Measurements from ENCODE around the gene PLAA. TPM values are rescaled to one million over a fixed set of nuclear protein-coding genes. Genes with fewer than 3 reads are reported as not detected.

The PLAA gene
- total RNA-seq, 1 donor, result 38.1 TPM

- Histone ChIP-seq H3K4me3 (ENCODE audit: low read length) (no peak overlapping the region), H3K4me1 (ENCODE audit: insufficient read depth, low read length) (peaks cover 26% of the 10 kb centered on the region), H3K9me3 (ENCODE audit: low read depth, low read length) (no peaks in the 10 kb centered on the region), H3K27me3 (ENCODE audit: insufficient read depth, low read length) (no peaks in the 10 kb centered on the region)
Observed at GRCh38 chr9:26949637-26950069, 2.6 kb upstream of the PLAA start.

GRCh38 chr9:26947736-26948135 is 694 bp upstream of the PLAA start:
- H3K4me3 ChIP-seq (ENCODE audit: low read length), result peak overlapping the region; percentile 97

GRCh38 chr9:26945591-26945990 is 1.5 kb downstream of the PLAA start:
- Histone ChIP-seq H3K4me1 (ENCODE audit: insufficient read depth, low read length) (peaks cover 30% of the 10 kb centered on the region), H3K4me3 (ENCODE audit: low read length) (no peak overlapping the region), H3K9me3 (ENCODE audit: low read depth, low read length) (no peaks in the 10 kb centered on the region), H3K27me3 (ENCODE audit: insufficient read depth, low read length) (no peaks in the 10 kb centered on the region)

More at GRCh38 chr9:26947736-26948135, 694 bp upstream of the PLAA start:
- no peaks in the 10 kb centered on the region for H3K9me3 ChIP-seq (ENCODE audit: low read depth, low read length)
- peaks cover 30% of the 10 kb centered on the region for H3K4me1 ChIP-seq (ENCODE audit: insufficient read depth, low read length)
- no peaks in the 10 kb centered on the region for H3K27me3 ChIP-seq (ENCODE audit: insufficient read depth, low read length)

GRCh38 chr9:26940779-26941178 is 6.3 kb downstream of the PLAA start:
- H3K4me1 ChIP-seq (ENCODE audit: insufficient read depth, low read length), result peaks cover 25% of the 10 kb centered on the region
- H3K4me3 ChIP-seq (ENCODE audit: low read length), result no peak overlapping the region
- no peaks in the 10 kb centered on the region for H3K9me3 ChIP-seq (ENCODE audit: low read depth, low read length)
- no peaks in the 10 kb centered on the region for H3K27me3 ChIP-seq (ENCODE audit: insufficient read depth, low read length)

- no peaks in the 10 kb centered on the region for H3K9me3 ChIP-seq (ENCODE audit: low read depth, low read length)
- H3K4me1 ChIP-seq (ENCODE audit: insufficient read depth, low read length), result peaks cover 20% of the 10 kb centered on the region
- no peak overlapping the region for H3K4me3 ChIP-seq (ENCODE audit: low read length)
- no peaks in the 10 kb centered on the region for H3K27me3 ChIP-seq (ENCODE audit: insufficient read depth, low read length)
Observed at GRCh38 chr9:26939955-26940711, 6.9 kb downstream of the PLAA start.

GRCh38 chr9:26937816-26938371 is 9.1 kb downstream of the PLAA start:
- peaks cover 8% of the 10 kb centered on the region for H3K4me1 ChIP-seq (ENCODE audit: insufficient read depth, low read length)
- no peaks in the 10 kb centered on the region for H3K27me3 ChIP-seq (ENCODE audit: insufficient read depth, low read length)
- no peaks in the 10 kb centered on the region for H3K9me3 ChIP-seq (ENCODE audit: low read depth, low read length)
- H3K4me3 ChIP-seq (ENCODE audit: low read length), result no peak overlapping the region

- Histone ChIP-seq H3K27me3 (ENCODE audit: insufficient read depth, low read length) (no peaks in the 10 kb centered on the region), H3K4me1 (ENCODE audit: insufficient read depth, low read length) (peaks cover 8% of the 10 kb centered on the region), H3K4me3 (ENCODE audit: low read length) (no peak overlapping the region), H3K9me3 (ENCODE audit: low read depth, low read length) (no peaks in the 10 kb centered on the region)
Observed at GRCh38 chr9:26935847-26936246, 11.2 kb downstream of the PLAA start.

GRCh38 chr9:26928902-26929495 is 18.0 kb downstream of the PLAA start:
- Histone ChIP-seq H3K4me1 (ENCODE audit: insufficient read depth, low read length) (no peaks in the 10 kb centered on the region), H3K27me3 (ENCODE audit: insufficient read depth, low read length) (no peaks in the 10 kb centered on the region), H3K9me3 (ENCODE audit: low read depth, low read length) (no peaks in the 10 kb centered on the region), H3K4me3 (ENCODE audit: low read length) (no peak overlapping the region)

- H3K9me3 ChIP-seq (ENCODE audit: low read depth, low read length), result no peaks in the 10 kb centered on the region
- no peaks in the 10 kb centered on the region for H3K4me1 ChIP-seq (ENCODE audit: insufficient read depth, low read length)
- no peak overlapping the region for H3K4me3 ChIP-seq (ENCODE audit: low read length)
- no peaks in the 10 kb centered on the region for H3K27me3 ChIP-seq (ENCODE audit: insufficient read depth, low read length)
Observed at GRCh38 chr9:26925609-26926008, 21.4 kb downstream of the PLAA start.

GRCh38 chr9:26919698-26920097 is 27.3 kb downstream of the PLAA start:
- Histone ChIP-seq H3K4me3 (ENCODE audit: low read length) (no peak overlapping the region), H3K9me3 (ENCODE audit: low read depth, low read length) (no peaks in the 10 kb centered on the region), H3K4me1 (ENCODE audit: insufficient read depth, low read length) (no peaks in the 10 kb centered on the region), H3K27me3 (ENCODE audit: insufficient read depth, low read length) (no peaks in the 10 kb centered on the region)

GRCh38 chr9:26913138-26913668 is 33.8 kb downstream of the PLAA start:
- Histone ChIP-seq H3K4me1 (ENCODE audit: insufficient read depth, low read length) (no peaks in the 10 kb centered on the region), H3K4me3 (ENCODE audit: low read length) (no peak overlapping the region), H3K27me3 (ENCODE audit: insufficient read depth, low read length) (no peaks in the 10 kb centered on the region), H3K9me3 (ENCODE audit: low read depth, low read length) (no peaks in the 10 kb centered on the region)

- Histone ChIP-seq H3K27me3 (ENCODE audit: insufficient read depth, low read length) (no peaks in the 10 kb centered on the region), H3K9me3 (ENCODE audit: low read depth, low read length) (no peaks in the 10 kb centered on the region), H3K4me1 (ENCODE audit: insufficient read depth, low read length) (no peaks in the 10 kb centered on the region), H3K4me3 (ENCODE audit: low read length) (no peak overlapping the region)
Observed at GRCh38 chr9:26904671-26905070, 42.4 kb downstream of the PLAA start.

GRCh38 chr9:26904070-26904469 is 43.0 kb downstream of the PLAA start:
- no peak overlapping the region for H3K4me3 ChIP-seq (ENCODE audit: low read length)
- H3K27me3 ChIP-seq (ENCODE audit: insufficient read depth, low read length), result no peaks in the 10 kb centered on the region
- no peaks in the 10 kb centered on the region for H3K4me1 ChIP-seq (ENCODE audit: insufficient read depth, low read length)
- H3K9me3 ChIP-seq (ENCODE audit: low read depth, low read length), result no peaks in the 10 kb centered on the region

GRCh38 chr9:26893030-26893676 is 53.9 kb downstream of the PLAA start:
- no peaks in the 10 kb centered on the region for H3K9me3 ChIP-seq (ENCODE audit: low read depth, low read length)
- H3K27me3 ChIP-seq (ENCODE audit: insufficient read depth, low read length), result no peaks in the 10 kb centered on the region
- H3K4me3 ChIP-seq (ENCODE audit: low read length), result peak overlapping the region; percentile 93
- H3K4me1 ChIP-seq (ENCODE audit: insufficient read depth, low read length), result peaks cover 3% of the 10 kb centered on the region

Data from mononuclear cell (primary cell).